ENCODE results near the gene FOXO3. TPM values are rescaled to one million over a fixed set of nuclear protein-coding genes. Genes with fewer than 3 reads are reported as not detected.

Gene FOXO3
- total and polyA plus RNA-seq, 2 donors (not counting 3 experiments of a cell fraction or from before 2014, with no cell fraction given) = 14.4 to 16.9 TPM

DNA sequence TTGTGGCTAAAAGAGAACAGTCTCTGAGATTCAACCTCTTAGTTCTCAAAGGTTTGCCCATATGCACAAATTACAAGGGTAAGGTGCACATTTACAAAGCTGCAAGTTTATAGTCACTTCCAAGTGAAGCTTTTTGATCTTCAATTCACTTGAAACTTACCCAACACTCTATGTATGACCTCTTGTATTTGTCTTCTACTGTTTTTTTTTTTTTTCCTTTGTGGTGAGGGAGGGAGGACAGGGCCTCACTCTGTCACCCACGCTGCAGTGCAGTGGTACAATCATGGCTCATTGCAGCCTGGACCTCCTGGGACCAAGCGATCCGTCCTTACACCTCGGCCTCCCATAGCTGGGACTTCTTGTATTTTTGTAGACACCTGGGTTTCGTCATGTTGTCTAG lies 4.5 kb upstream of the FOXO3 start:
- H3K4me3 ChIP-seq (replicated peaks in 1 of 3; ENCODE audit: insufficient read depth in 1 of 3, low read depth in 1 of 3, low read length in 3 of 3) = no peak overlapping the region
- H3K9me3 ChIP-seq (replicated peaks; ENCODE audit: control insufficient read depth, insufficient read depth, low read length) = no peaks in the 10 kb centered on the region
- DNase-seq (ENCODE audit: low read depth, low spot score) (no peak), FAIRE-seq (no peak)
- no peak overlapping the region for H3K4me2 ChIP-seq (ENCODE audit: insufficient read depth, low read length)
- peaks cover 3 to 4% of the 10 kb centered on the region in 2 experiments for H3K27me3 ChIP-seq (ENCODE audit: control insufficient read depth in 2 of 2, insufficient read depth in 2 of 2, low read length in 2 of 2)
- ChIA-PET CTCF (interaction anchor here (1.0 to 6.9 kb wide), 7 partner anchors 14 to 517 kb away, joined by 3 to 38 read pairs (median 4); partner anchors contain the start of gene ARMC2), POLR2A (no interaction called here)
- H3K4me1 ChIP-seq (ENCODE audit: control insufficient read depth, extremely low read depth, insufficient read depth, low read length) = peaks cover 5% of the 10 kb centered on the region
- H3K9me1 ChIP-seq (replicated peaks; ENCODE audit: control insufficient read depth, extremely low read depth, insufficient read depth, low read length) = no peaks in the 10 kb centered on the region
- no peaks in the 10 kb centered on the region for H3K36me3 ChIP-seq (ENCODE audit: control insufficient read depth in 2 of 2, extremely low read depth in 1 of 2, insufficient read depth in 2 of 2, low read length in 2 of 2)
- intact Hi-C loops (cut with micrococcal nuclease) = loop anchor here (5.0 kb wide), 1 partner anchor 516 kb away; no protein-coding TSS in a partner anchor
- H2AFZ ChIP-seq (ENCODE audit: low read depth, low read length) = no peak overlapping the region
- H4K20me1 ChIP-seq (replicated peaks; ENCODE audit: control insufficient read depth, extremely low read depth, insufficient read depth, low read length) = no peaks in the 10 kb centered on the region
- H3K79me2 ChIP-seq (ENCODE audit: control insufficient read depth, insufficient read depth, low read length) = no peaks in the 10 kb centered on the region
- H3K9ac ChIP-seq (replicated peaks; ENCODE audit: extremely low read depth, insufficient read depth, low read length) = no peak overlapping the region
- dilution Hi-C loops (cut with MboI; ENCODE audit: extremely low pct_ligation_motif_present, low sequenced_read_pairs) = no loop called here
- H3K27ac ChIP-seq (ENCODE audit: insufficient read depth, low read depth, low read length) = no peak overlapping the region
- TF ChIP-seq POLR2A (IDR thresholded peaks at IDR 0.05; ENCODE audit: low read depth, low read length) (no peak), POLR2AphosphoS5 (IDR thresholded peaks at IDR 0.05; ENCODE audit: insufficient read depth, low read depth, low read length) (no peak), JUN (IDR thresholded peaks at IDR 0.05; ENCODE audit: borderline replicate concordance, insufficient read depth, insufficient read length, low read depth) (no peak), FOS (IDR thresholded peaks at IDR 0.05; ENCODE audit: borderline replicate concordance, insufficient read depth, low read length) (no peak), EZH2 (IDR thresholded peaks at IDR 0.05; ENCODE audit: borderline replicate concordance, low read depth, low read length, severe bottlenecking) (no peak), MYC (IDR thresholded peaks at IDR 0.05; ENCODE audit: low read depth, low read length) (no peak)
- TF ChIP-seq, protein P1, sequence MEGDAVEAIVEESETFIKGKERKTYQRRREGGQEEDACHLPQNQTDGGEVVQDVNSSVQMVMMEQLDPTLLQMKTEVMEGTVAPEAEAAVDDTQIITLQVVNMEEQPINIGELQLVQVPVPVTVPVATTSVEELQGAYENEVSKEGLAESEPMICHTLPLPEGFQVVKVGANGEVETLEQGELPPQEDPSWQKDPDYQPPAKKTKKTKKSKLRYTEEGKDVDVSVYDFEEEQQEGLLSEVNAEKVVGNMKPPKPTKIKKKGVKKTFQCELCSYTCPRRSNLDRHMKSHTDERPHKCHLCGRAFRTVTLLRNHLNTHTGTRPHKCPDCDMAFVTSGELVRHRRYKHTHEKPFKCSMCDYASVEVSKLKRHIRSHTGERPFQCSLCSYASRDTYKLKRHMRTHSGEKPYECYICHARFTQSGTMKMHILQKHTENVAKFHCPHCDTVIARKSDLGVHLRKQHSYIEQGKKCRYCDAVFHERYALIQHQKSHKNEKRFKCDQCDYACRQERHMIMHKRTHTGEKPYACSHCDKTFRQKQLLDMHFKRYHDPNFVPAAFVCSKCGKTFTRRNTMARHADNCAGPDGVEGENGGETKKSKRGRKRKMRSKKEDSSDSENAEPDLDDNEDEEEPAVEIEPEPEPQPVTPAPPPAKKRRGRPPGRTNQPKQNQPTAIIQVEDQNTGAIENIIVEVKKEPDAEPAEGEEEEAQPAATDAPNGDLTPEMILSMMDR (IDR thresholded peaks at IDR 0.05; ENCODE audit: extremely low read depth in 1 of 2, insufficient read depth in 1 of 2, low read depth in 1 of 2, low read length in 2 of 2) = no peak
- BruUV-seq (replicated peaks) = no TSS peak
